HEK293 (cell line): ENCODE results near the gene PLS1.

Experiments used
- CTCF ChIP-seq: fragments of 450-650 bp; formaldehyde crosslinking; IDR thresholded peaks from 2 replicates; pipeline ENCODE4 v1.5.1; 2016; ENCODE audit warnings: missing biosample characterization, missing genetic modification characterization
- HOXA7 ChIP-seq: sonication (generic); formaldehyde crosslinking; IDR thresholded peaks from 2 replicates; pipeline ENCODE4 v1.8.1; 2022; ENCODE audit warnings: missing genetic modification reagents, borderline replicate concordance
- KLF16 ChIP-seq: fragments of 450-650 bp; formaldehyde crosslinking; IDR thresholded peaks from 2 replicates; pipeline ENCODE4 v1.5.1; 2017; ENCODE audit warnings: missing biosample characterization, missing genetic modification characterization
- TRIM28 ChIP-seq: IDR thresholded peaks from 2 replicates; pipeline ENCODE4 v1.6.1; 2011; ENCODE audit warnings: low read length, control low read depth, borderline replicate concordance
- YY1 ChIP-seq: fragments of 450-650 bp; formaldehyde crosslinking; IDR thresholded peaks from 2 replicates; pipeline ENCODE4 v1.5.1; 2018; ENCODE audit warnings: missing biosample characterization, missing genetic modification characterization
- ZNF274 ChIP-seq, 2 experiments: fragments of 200-500 bp in 1 of 2; fragments of 450-650 bp in 1 of 2; sonication (Bioruptor generic) in 1 of 2; formaldehyde crosslinking in 1 of 2; IDR thresholded peaks; 2 replicates each; pipeline versions ENCODE4 v1.5.1 to v1.6.1; 2014 to 2016; ENCODE audit warnings: borderline replicate concordance in 1 of 2, inconsistent platforms in 1 of 2, low read length in 1 of 2, missing biosample characterization in 1 of 2, missing genetic modification characterization in 1 of 2
- ZNF449 ChIP-seq: fragments of 450-650 bp; formaldehyde crosslinking; IDR thresholded peaks from 2 replicates; pipeline ENCODE4 v1.5.1; 2017; ENCODE audit warnings: missing biosample characterization, mild to moderate bottlenecking, missing genetic modification characterization, moderate library complexity
- ZNF76 ChIP-seq: fragments of 450-650 bp; formaldehyde crosslinking; IDR thresholded peaks from 2 replicates; pipeline ENCODE4; 2016; ENCODE audit warnings: low read depth, missing biosample characterization, missing genetic modification characterization, borderline replicate concordance
- ZNF776 ChIP-seq: fragments of 450-650 bp; formaldehyde crosslinking; IDR thresholded peaks from 2 replicates; pipeline ENCODE4 v1.5.0; 2017; ENCODE audit warnings: missing biosample characterization, missing genetic modification characterization, borderline replicate concordance
- ZSCAN30 ChIP-seq: fragments of 450-650 bp; IDR thresholded peaks from 2 replicates; pipeline ENCODE4 v1.5.1; 2018; ENCODE audit warnings: missing biosample characterization, mild to moderate bottlenecking, missing genetic modification characterization, moderate library complexity

GRCh38 chr3:142693136-142693853, 97.1 kb downstream of the PLS1 start:
- TF ChIP-seq KLF16 (no peak), ZSCAN30 (no peak), ZNF449 (tag by site-specific recombination) (no peak), ZNF76 (no peak), YY1 (no peak), CTCF (no peak), HOXA7 (CRISPR knock-in tag) (no peak), ZNF776 (tag by site-specific recombination) (no peak), TRIM28 (no peak), ZNF274 (IDR thresholded peaks at IDR 0.05; ENCODE audit: low read length) (no peak), ZNF274 (tag by site-specific recombination; IDR thresholded peaks at IDR 0.05; ENCODE audit: borderline replicate concordance) (no peak)
